Vagina (tissue), 2 donors: ENCODE data around the gene KCNJ1.

Experiments used
- POLR2A ChIP-seq, 2 donors: fragments of 450-650 bp; IDR thresholded peaks; one replicate each; pipeline ENCODE4 v1.6.1; 2017; ENCODE audit warnings: antibody characterized with exemption in 2 of 2, mild to moderate bottlenecking in 2 of 2, moderate library complexity in 2 of 2
- POLR2AphosphoS5 ChIP-seq, 2 donors: sonication (generic); formaldehyde crosslinking; IDR thresholded peaks; one replicate each; pipeline ENCODE4 v1.9.0; 2017; ENCODE audit warnings: antibody characterized with exemption in 2 of 2, mild to moderate bottlenecking in 2 of 2, low read depth in 1 of 2; ENCODE audit not compliant: insufficient read depth in 1 of 2
- TF ChIP-seq, protein P1 (sequence below), 3 experiments: fragments of 450-650 bp in 2 of 3; fragments of 200-600 bp in 1 of 3; sonication (generic) in 1 of 3; IDR thresholded peaks; one replicate each; pipeline ENCODE4 v1.5.1; 2017 to 2019; ENCODE audit warnings: antibody characterized with exemption in 3 of 3, mild to moderate bottlenecking in 2 of 3, moderate library complexity in 2 of 3

DNA sequence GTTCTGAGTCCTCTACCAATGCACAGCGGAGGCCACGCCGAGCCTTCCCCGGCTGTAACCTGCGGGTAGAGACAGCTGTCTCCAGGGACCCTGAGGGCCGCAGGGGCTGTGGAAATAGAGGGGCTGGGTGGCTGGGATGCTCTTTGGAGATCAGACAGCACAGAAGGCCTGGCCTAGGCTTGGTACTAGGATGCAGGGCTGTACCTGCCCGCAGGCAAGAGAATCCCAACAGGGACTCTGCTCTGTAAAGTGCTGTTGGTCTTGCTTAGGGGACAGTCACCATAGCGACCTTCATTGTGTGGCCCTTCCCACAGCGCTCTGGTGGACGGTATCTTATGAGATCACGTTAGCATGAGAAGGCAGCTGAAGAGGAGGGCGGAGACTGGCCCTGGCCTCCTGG, 12.7 kb upstream of the KCNJ1 start:
- TF ChIP-seq, protein P1, sequence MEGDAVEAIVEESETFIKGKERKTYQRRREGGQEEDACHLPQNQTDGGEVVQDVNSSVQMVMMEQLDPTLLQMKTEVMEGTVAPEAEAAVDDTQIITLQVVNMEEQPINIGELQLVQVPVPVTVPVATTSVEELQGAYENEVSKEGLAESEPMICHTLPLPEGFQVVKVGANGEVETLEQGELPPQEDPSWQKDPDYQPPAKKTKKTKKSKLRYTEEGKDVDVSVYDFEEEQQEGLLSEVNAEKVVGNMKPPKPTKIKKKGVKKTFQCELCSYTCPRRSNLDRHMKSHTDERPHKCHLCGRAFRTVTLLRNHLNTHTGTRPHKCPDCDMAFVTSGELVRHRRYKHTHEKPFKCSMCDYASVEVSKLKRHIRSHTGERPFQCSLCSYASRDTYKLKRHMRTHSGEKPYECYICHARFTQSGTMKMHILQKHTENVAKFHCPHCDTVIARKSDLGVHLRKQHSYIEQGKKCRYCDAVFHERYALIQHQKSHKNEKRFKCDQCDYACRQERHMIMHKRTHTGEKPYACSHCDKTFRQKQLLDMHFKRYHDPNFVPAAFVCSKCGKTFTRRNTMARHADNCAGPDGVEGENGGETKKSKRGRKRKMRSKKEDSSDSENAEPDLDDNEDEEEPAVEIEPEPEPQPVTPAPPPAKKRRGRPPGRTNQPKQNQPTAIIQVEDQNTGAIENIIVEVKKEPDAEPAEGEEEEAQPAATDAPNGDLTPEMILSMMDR (IDR thresholded peaks at IDR 0.05): no peak
- TF ChIP-seq POLR2AphosphoS5 (IDR thresholded peaks at IDR 0.05; ENCODE audit: insufficient read depth in 1 of 2, low read depth in 1 of 2) (no peak), POLR2A (IDR thresholded peaks at IDR 0.05) (no peak)
